Esophagus mucosa (tissue), 1 donor: ENCODE results near the gene RGSL1. TPM values are rescaled to one million over a fixed set of nuclear protein-coding genes. Genes with fewer than 3 reads are reported as not detected.

Experiments used
- ATAC-seq: fragments of 200-7000 bp; cut with Tn5 transposase; one replicate; pipeline ENCODE4 v1.9.1; 2020
- total RNA-seq: library from RNA; stranded (reverse); gene quantifications from one replicate; pipeline ENCODE4 v1.2.4, GENCODE V29; 2023
- donor health status: DM: yes; HTN: yes; CAD: no.

Gene RGSL1
- total RNA-seq, 1 donor from 2014 or later: not detected

GRCh38 chr1:182552527-182552926, 102.6 kb downstream of the RGSL1 start:
- ATAC-seq: no peak

- ATAC-seq: no peak
Measured at GRCh38 chr1:182555493-182555892, 105.5 kb downstream of the RGSL1 start.

DNA sequence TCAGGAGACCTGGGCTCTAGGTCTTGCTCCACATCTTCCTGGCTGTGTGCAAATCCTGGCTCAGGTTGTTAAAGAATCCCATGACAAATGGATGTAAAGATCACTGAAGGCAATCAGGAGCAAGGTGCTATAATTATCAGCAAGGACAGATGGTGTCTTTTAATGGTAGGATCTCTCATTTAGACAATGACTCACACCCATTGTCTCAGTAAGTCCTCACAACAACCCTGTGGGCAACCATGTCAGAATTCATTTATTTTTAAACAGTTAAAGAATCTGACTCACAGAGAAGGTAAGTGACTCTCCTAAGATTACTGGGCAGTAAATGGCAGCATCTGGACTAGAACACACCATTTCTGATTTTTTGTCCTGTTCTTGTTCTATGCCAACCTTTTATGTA, 106.3 kb downstream of the RGSL1 start:
- peak; percentile 66 for ATAC-seq

DNA sequence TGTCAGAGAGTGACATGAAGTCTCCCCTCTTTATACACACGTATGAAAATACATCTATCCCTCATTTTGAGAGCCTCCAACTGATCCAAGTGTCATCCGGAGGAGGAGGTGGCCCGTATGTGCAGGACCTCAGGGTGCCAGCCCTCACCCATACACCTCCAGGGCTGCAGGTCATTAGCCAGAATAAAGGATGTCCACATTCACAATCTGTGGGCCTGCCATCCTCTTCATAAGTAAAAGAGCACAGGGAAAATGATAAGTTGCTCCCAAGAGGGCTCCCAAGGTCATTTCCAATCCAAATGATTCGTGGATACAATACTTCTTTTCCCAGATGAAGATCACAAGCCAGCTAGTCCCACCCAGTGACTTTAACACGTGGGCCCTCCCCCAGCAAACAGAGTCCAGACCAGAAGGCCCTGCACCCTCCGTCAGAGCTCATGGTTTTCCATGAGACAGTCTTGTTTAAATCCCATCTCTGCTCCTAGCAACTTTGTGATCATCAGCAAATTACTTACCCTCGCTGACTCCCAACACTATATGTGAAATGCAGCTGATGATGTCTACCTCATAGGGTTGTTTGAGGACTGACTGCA, 110.5 kb downstream of the RGSL1 start:
- ATAC-seq: no peak

DNA sequence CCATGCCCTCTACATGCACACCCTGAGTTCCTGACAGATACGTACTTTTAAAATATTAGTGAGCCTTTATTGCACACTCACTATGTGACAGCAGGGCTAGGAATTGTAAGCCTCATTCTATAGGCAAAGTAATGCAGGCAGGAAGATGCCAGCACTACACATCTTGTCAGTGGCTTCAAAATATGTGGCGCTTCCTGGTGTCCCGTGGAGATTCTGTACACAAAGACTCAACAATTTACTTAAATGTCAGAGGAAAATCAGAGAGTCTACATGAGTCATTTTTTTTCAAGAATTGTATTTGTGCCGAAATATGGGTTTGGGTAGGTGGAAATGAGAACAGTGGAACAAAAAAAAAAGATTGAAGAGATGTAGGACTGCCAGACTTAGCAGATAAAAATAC, 111.5 kb downstream of the RGSL1 start:
- no peak for ATAC-seq

- ATAC-seq: no peak
Measured at GRCh38 chr1:182563095-182563494, 113.1 kb downstream of the RGSL1 start.

DNA sequence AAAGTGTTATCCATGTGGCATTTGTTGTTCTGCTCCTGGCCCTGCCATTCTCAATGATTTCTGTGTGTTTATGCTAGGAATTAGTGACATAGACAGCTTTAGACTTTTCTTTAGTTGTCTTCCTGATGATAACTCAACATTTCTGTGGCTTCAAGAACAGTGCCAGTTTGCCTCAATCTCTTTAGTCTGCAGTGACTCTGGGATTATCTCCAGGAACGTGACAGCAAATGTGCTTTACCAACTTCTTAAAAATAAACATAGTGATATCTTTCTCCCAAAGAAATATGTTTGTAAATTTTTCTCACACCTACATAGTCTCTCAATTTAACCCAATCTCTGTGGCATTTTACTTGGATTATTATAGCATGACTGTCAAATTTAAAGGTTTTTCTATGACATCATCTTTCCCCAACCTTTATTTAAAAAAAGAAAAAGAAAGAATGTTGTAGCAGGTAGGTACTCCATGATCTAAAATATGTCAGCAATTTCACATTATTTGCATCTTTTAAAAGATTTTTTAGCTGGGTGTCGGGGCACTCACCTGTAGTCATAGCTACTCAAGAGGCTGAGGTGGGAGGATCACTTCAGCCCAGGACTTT, 114.6 kb downstream of the RGSL1 start:
- no peak for ATAC-seq

GRCh38 chr1:182565537-182565936, 115.6 kb downstream of the RGSL1 start:
- ATAC-seq: no peak

GRCh38 chr1:182567629-182568028, 117.7 kb downstream of the RGSL1 start:
- ATAC-seq: no peak

DNA sequence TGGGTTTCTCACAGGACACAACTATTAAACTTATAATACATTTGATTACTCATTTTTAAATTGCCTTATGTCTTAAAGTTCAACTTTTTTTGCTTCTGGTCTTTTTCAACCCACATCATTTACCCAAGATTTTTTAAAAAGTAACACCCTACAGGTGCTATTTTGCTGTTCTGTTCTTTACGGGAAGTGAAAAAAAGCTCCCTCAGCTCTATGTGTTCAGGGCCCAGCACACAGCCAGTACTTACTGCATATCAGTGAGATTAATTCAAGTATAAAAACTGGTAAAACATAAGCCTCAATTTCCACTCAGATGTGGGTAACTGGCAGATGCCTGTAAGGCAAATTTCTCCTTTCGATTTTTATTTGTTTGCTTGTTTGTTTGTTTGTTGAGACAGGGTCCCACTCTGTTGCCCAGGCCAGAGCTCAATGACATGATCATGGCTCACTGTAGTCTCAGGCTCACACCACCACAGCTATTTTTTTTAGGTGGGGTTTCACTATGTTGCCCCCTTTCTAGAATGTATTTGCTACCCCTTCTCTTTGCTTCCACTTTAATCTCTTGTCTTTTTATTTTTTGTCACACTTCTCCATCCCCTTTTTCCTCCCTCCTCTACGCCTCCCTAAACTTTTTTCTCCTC, 118.8 kb downstream of the RGSL1 start:
- ATAC-seq: no peak

DNA sequence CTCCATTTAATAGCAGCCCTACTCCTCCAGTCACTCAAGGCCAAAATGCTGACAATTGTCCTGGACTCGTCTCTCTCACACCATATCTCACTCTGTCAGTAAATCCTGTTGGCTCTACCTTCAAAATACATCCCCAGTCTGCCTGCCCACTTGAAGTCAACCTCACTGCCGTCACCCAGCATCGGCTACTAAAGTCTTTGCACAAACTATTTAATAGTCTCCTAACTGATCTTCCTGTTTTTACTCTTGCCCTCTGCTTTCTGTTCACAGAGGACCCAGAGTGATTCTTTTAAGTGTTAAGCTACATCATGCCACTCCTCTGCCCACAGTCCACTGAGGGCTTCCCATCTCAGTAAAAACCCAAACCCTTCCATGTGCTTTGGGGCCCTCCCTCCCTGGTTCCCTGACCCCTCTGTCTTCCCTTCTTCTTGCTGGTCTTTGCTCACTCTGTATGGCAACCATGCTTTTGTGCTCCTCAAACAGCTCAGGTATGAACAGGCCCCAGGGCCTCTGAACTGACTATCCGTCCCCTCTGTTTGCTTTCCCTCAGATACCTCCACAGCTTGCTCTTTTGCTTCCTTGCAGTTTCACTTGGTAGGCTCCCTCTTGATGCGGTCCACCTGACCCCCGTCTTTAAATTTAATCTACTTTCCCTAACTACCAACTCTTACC, 120.1 kb downstream of the RGSL1 start:
- peak; percentile 49 for ATAC-seq

DNA sequence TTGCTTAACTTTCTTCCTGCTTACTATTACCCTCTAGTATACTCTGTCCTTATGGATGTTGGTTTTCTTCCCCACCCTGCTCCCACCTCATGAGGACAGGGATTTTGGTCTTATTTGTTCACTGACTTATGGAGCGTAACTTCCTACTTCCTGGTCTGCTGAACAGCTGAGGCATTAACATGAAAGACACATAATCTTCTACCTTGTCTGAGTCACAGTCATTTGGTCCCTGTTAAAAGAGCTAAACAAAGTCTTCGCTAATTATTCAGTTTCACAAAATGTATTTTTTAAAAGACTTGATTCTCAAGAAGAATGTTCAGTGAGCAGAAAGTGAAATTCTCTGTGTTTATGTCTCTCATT, 120.6 kb downstream of the RGSL1 start:
- peak; percentile 71 for ATAC-seq

GRCh38 chr1:182574156-182574555, 124.2 kb downstream of the RGSL1 start:
- no peak for ATAC-seq

GRCh38 chr1:182575540-182576149, 125.7 kb downstream of the RGSL1 start:
- ATAC-seq: peak; percentile 82

GRCh38 chr1:182580736-182581135, 130.8 kb downstream of the RGSL1 start:
- ATAC-seq: no peak

DNA sequence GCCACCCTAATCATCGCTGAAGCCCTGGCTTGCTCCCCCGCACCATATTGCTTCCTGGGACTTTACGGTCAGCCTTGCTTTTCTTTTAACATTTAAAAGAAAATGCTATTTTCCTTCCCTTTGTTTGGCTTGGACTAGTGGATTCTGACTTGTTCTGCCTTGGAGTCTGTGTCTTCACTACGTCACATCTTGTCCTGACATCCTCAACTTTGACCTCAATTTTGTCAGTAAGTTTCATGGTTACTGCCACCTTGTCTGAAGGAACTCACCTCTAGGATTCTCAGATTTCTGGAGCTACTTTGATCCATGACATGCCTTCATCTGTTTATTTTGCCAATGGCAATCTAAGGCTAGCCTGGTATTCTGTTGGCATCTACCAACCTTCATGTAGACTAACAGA, 134.8 kb downstream of the RGSL1 start:
- ATAC-seq: no peak

GRCh38 chr1:182586380-182586779, 136.4 kb downstream of the RGSL1 start:
- no peak for ATAC-seq

DNA sequence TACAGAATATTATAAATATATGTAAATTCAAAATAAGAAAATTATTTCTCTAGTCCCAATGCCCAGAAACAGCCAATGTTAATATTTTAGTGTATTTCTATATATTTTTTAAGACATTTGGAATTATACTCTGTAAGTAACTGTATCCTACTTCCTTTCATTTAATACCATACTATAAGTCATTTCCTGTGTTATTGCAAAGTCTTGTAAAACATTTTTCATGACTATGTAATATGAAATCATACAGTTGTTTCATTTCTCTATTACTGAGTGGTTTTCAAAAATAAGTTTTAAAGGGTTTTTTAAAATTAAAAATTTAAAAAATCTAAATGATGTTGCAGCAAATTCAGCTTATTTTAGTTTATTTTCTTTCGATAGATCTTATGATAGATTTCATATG, 137.1 kb downstream of the RGSL1 start:
- ATAC-seq: no peak

- no peak for ATAC-seq
Measured at GRCh38 chr1:182587666-182588499, 137.9 kb downstream of the RGSL1 start.

- peak; percentile 94 for ATAC-seq
Measured at GRCh38 chr1:182588500-182589396, 138.8 kb downstream of the RGSL1 start, which contains the start of gene RNASEL. TSS of gene RNASEL (minus strand) at chr1:182589256. CDS start at chr1:182586806, 2,450 bp downstream.

DNA sequence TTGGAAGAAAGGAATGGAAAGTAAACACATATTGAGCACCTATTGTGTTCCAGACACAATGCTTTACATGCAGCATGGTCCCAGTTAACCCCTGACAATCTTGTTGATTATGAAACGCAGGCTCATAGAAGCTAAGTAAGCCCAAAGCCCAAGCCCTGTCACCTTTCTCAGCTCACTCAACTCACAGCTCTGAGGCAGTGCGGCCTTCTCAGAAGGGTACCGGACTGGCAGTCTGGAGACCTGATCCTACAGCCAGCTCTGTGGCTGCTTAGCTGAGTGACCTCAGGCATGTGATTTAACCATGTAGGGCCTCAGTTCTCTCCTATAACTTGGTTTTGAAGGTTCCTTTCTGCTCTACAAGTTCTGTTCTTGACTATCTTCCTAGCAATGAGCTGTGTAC, 139.6 kb downstream of the RGSL1 start:
- no peak for ATAC-seq
